Measurements from ENCODE around the gene ESRRG. TPM values are rescaled to one million over a fixed set of nuclear protein-coding genes. Genes with fewer than 3 reads are reported as not detected.
A peak's percentile ranks its signal among the peaks of the same experiment; 100 is the strongest.

Gene ESRRG
- total and polyA plus RNA-seq, 4 donors = 0.19 to 4.5 (median 1.3) TPM

DNA sequence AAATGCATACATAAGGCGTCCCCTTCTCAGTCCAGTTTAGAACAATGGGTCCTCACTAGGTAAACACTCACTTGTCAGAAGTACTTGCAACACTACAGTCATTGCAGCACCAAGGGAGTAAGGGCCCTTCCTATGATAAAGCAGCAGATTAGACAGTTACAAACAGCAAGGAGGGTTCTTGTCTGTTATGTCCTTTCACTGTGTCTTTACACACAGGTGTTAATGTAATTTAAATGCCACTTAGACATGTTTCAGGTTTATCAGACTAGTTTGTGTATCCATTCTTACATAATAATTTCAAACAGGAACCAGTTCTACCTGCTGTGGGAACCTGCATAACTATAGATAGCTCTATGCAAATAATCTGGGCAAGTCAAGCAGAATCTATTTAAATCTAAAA lies 194.4 kb downstream of the ESRRG start:
- ATAC-seq (ENCODE audit: insufficient read depth, low FRiP score) (peak; percentile 37), DNase-seq (peak in 2 of 3 donors; percentile 44 to 69)
- H3K9ac ChIP-seq (ENCODE audit: insufficient read depth in 1 of 2, low read length in 2 of 2) = no peak overlapping the region
- TF ChIP-seq, protein P1, sequence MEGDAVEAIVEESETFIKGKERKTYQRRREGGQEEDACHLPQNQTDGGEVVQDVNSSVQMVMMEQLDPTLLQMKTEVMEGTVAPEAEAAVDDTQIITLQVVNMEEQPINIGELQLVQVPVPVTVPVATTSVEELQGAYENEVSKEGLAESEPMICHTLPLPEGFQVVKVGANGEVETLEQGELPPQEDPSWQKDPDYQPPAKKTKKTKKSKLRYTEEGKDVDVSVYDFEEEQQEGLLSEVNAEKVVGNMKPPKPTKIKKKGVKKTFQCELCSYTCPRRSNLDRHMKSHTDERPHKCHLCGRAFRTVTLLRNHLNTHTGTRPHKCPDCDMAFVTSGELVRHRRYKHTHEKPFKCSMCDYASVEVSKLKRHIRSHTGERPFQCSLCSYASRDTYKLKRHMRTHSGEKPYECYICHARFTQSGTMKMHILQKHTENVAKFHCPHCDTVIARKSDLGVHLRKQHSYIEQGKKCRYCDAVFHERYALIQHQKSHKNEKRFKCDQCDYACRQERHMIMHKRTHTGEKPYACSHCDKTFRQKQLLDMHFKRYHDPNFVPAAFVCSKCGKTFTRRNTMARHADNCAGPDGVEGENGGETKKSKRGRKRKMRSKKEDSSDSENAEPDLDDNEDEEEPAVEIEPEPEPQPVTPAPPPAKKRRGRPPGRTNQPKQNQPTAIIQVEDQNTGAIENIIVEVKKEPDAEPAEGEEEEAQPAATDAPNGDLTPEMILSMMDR (IDR thresholded peaks at IDR 0.05; ENCODE audit: control extremely low read depth, extremely low read depth) = no peak
- peaks cover 0 to 24% (median 5%) of the 10 kb centered on the region in 5 donors for H3K4me1 ChIP-seq (ENCODE audit: control insufficient read depth in 5 of 5, insufficient read depth in 5 of 5, low read length in 5 of 5)
- H3K27ac ChIP-seq (ENCODE audit: low read depth in 1 of 2, low read length in 1 of 2) = no peak overlapping the region
- H3K36me3 ChIP-seq (ENCODE audit: control insufficient read depth in 4 of 4, insufficient read depth in 4 of 4, low read length in 4 of 4) = no peaks in the 10 kb centered on the region
- no peaks in the 10 kb centered on the region for H3K9me3 ChIP-seq (ENCODE audit: control insufficient read depth in 4 of 4, insufficient read depth in 3 of 4, low read length in 3 of 4)
- whole genome bisulfite sequencing, 2 donors = 21 to 39% methylated on average over 1 of the region's 1 CpG
- H3K4me3 ChIP-seq = no peak overlapping the region
- no peaks in the 10 kb centered on the region for H3K27me3 ChIP-seq (ENCODE audit: control insufficient read depth in 3 of 3, insufficient read depth in 3 of 3, low read length in 2 of 3)

DNA sequence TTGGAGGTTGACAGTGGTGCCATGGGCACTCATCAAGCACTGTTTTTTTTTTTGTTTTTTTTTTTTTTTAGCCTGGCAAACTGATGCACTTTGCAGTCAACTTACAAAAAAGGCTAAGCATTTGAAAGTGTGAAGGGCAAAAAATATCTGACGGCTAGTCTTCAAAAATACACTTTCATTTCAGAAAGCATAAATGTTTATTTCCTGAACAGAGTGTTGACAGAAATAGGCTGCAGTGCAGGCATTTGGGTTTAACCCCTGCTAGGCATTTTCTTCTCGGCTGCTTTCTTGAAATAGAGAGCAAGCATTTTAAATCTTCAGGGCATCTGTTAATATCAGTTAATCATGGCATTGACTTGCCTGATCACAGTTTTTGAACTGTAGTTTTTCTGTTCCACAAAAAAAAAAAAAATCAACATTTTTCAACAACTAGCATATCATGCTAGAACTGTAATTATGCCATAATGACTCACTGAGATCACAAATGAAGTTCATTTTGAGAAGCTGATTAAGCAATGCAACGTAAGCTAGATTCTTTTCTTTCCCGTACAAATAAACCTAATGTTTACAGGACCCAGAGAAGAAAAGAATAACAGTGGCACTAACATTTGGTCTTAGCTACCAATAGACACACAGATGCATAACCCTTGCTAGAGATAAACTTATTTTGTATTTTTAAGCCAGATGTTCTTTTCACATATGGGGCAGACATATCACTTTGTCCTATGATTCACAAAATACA lies 199.6 kb downstream of the ESRRG start:
- ATAC-seq (ENCODE audit: insufficient read depth, low FRiP score) (no peak), DNase-seq (peak in 2 of 3 donors; percentile 57 to 82)
- H3K27ac ChIP-seq (ENCODE audit: low read depth in 1 of 2, low read length in 1 of 2) = no peak overlapping the region
- no peaks in the 10 kb centered on the region for H3K27me3 ChIP-seq (ENCODE audit: control insufficient read depth in 3 of 3, insufficient read depth in 3 of 3, low read length in 2 of 3)
- H3K36me3 ChIP-seq (ENCODE audit: control insufficient read depth in 4 of 4, insufficient read depth in 4 of 4, low read length in 4 of 4) = no peaks in the 10 kb centered on the region
- no peaks in the 10 kb centered on the region for H3K9me3 ChIP-seq (ENCODE audit: control insufficient read depth in 4 of 4, insufficient read depth in 3 of 4, low read length in 3 of 4)
- peaks cover 0 to 10% (median 5%) of the 10 kb centered on the region in 5 donors for H3K4me1 ChIP-seq (ENCODE audit: control insufficient read depth in 5 of 5, insufficient read depth in 5 of 5, low read length in 5 of 5)
- TF ChIP-seq, protein P1 (IDR thresholded peaks at IDR 0.05; ENCODE audit: control extremely low read depth, extremely low read depth) = no peak
- no peak overlapping the region for H3K4me3 ChIP-seq
- no peak overlapping the region for H3K9ac ChIP-seq (ENCODE audit: insufficient read depth in 1 of 2, low read length in 2 of 2)
- WGBS, 2 donors = 35 to 55% methylated on average over 4 of the region's 4 CpGs

DNA sequence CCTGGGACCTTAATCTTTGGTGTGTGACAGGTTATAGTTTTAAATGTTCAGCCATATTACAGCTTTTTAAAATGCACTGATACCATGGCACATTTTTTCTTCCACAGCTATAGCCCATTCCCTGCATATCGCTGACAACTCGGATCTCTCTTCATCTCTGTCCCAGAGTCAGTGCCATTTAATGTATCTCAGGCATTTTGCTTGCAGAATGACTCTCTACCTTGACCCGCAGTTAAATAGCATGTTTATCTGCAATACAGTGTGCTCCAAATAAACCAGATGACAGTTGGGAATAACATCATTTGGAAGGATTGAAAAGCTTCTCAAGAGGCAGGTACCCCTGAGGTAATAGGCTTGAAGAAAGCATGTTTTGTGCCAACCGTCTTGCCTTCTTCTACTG lies 200.2 kb downstream of the ESRRG start:
- H3K4me1 ChIP-seq (ENCODE audit: control insufficient read depth in 5 of 5, insufficient read depth in 5 of 5, low read length in 5 of 5) = peaks cover 0 to 10% (median 5%) of the 10 kb centered on the region in 5 donors
- DNase-seq = no peak
- no peak overlapping the region for H3K27ac ChIP-seq (ENCODE audit: low read depth in 1 of 2, low read length in 1 of 2)
- no peak overlapping the region for H3K9ac ChIP-seq (ENCODE audit: insufficient read depth in 1 of 2, low read length in 2 of 2)
- no peaks in the 10 kb centered on the region for H3K27me3 ChIP-seq (ENCODE audit: control insufficient read depth in 3 of 3, insufficient read depth in 3 of 3, low read length in 2 of 3)
- 61% methylated on average over 4 of the region's 4 CpGs for WGBS, 2 donors
- TF ChIP-seq, protein P1 (IDR thresholded peaks at IDR 0.05; ENCODE audit: control extremely low read depth, extremely low read depth) = no peak
- no peaks in the 10 kb centered on the region for H3K9me3 ChIP-seq (ENCODE audit: control insufficient read depth in 4 of 4, insufficient read depth in 3 of 4, low read length in 3 of 4)
- ATAC-seq (ENCODE audit: insufficient read depth, low FRiP score) = no peak
- no peaks in the 10 kb centered on the region for H3K36me3 ChIP-seq (ENCODE audit: control insufficient read depth in 4 of 4, insufficient read depth in 4 of 4, low read length in 4 of 4)
- H3K4me3 ChIP-seq = no peak overlapping the region

Data from lung (tissue), 12 donors.